ENCODE measurements around the gene LINC00237. TPM values are rescaled to one million over a fixed set of nuclear protein-coding genes. Genes with fewer than 3 reads are reported as not detected.

The LINC00237 gene
- total RNA-seq, 1 donor from 2014 or later: not detected

- H3K27ac Mint-ChIP-seq: no peak overlapping the region
- CTCF ChIA-PET: no interaction called here
- H3K9me3 Mint-ChIP-seq: no peaks in the 10 kb centered on the region
- ATAC-seq (ENCODE audit: low read depth): no peak
- peaks cover 37% of the 10 kb centered on the region for H3K27me3 Mint-ChIP-seq
- no peak for DNase-seq
- no peaks in the 10 kb centered on the region for H3K36me3 Mint-ChIP-seq (ENCODE audit: low read depth)
- no peak overlapping the region for H3K4me3 Mint-ChIP-seq
- H3K4me1 Mint-ChIP-seq: no peaks in the 10 kb centered on the region
- intact Hi-C loops (cut with micrococcal nuclease): no loop called here
- POLR2A ChIA-PET: no interaction called here
- no peak for TF ChIP-seq CTCF (IDR thresholded peaks at IDR 0.05)
These were observed 30.1 kb downstream of the LINC00237 start for GRCh38 chr20:21076073-21076472.

DNA sequence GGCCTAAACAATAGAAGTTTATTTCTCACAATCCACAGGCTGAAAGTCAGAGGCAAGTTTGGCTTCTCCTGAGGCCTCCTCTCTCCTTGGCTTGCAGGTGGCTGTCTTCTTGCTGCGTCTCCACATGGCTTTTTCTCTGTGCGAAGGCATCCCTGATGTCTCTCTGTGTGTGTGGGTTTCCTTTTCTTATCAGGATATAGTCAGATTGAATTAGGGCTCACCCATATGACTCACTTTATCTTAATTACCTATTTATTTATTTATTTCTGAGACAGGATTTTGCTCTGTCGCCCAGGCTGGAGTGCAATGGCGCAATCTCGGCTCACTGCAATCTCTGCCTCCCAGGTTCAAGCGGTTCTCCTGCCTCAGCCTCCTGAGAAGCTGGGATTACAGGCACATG is 30.7 kb downstream of the LINC00237 start:
- Mint-ChIP-seq H3K27me3 (peaks cover 35% of the 10 kb centered on the region), H3K4me1 (no peaks in the 10 kb centered on the region), H3K9me3 (no peaks in the 10 kb centered on the region), H3K4me3 (no peak overlapping the region), H3K36me3 (ENCODE audit: low read depth) (no peaks in the 10 kb centered on the region), H3K27ac (no peak overlapping the region)
- no peak for ATAC-seq (ENCODE audit: low read depth)
- intact Hi-C loops (cut with micrococcal nuclease): no loop called here
- TF ChIP-seq CTCF (IDR thresholded peaks at IDR 0.05): no peak
- ChIA-PET POLR2A (no interaction called here), CTCF (no interaction called here)
- no peak for DNase-seq

GRCh38 chr20:21074605-21075336 is 31.4 kb downstream of the LINC00237 start:
- H3K4me3 Mint-ChIP-seq: no peak overlapping the region
- intact Hi-C loops (cut with micrococcal nuclease): no loop called here
- H3K36me3 Mint-ChIP-seq (ENCODE audit: low read depth): no peaks in the 10 kb centered on the region
- ATAC-seq (ENCODE audit: low read depth) (no peak), DNase-seq (no peak)
- no peaks in the 10 kb centered on the region for H3K4me1 Mint-ChIP-seq
- ChIA-PET CTCF (no interaction called here), POLR2A (no interaction called here)
- TF ChIP-seq CTCF (IDR thresholded peaks at IDR 0.05): no peak
- H3K9me3 Mint-ChIP-seq: no peaks in the 10 kb centered on the region
- no peak overlapping the region for H3K27ac Mint-ChIP-seq
- H3K27me3 Mint-ChIP-seq: peaks cover 33% of the 10 kb centered on the region

- POLR2A ChIA-PET: no interaction called here
- CTCF ChIA-PET: no interaction called here
- no peak for ATAC-seq (ENCODE audit: low read depth)
- Mint-ChIP-seq H3K4me1 (no peaks in the 10 kb centered on the region), H3K27me3 (peaks cover 21% of the 10 kb centered on the region), H3K27ac (no peak overlapping the region), H3K9me3 (no peaks in the 10 kb centered on the region), H3K36me3 (ENCODE audit: low read depth) (no peaks in the 10 kb centered on the region), H3K4me3 (no peak overlapping the region)
- intact Hi-C loops (cut with micrococcal nuclease): no loop called here
- no peak for TF ChIP-seq CTCF (IDR thresholded peaks at IDR 0.05)
- no peak for DNase-seq
These were observed 38.9 kb downstream of the LINC00237 start for GRCh38 chr20:21067255-21067654.

DNA sequence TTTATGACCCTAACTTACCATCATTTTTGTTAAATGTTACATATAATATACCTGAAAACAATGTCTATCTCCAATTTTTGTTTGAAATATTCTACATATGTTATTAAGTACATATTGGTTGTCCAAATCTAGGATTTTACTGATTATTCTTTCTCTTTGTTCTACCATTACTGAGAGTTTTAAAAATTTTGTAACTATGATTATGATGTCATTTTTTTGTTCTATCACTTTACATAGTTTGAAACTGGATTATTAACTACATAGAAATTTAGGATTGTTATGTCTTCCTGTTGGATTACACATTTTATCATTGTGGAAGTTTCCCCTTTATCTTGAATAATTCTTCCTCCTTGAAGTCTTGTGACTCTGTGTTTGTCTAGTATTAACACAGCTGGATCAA is 41.2 kb downstream of the LINC00237 start:
- DNase-seq: no peak
- POLR2A ChIA-PET: no interaction called here
- peaks cover 25% of the 10 kb centered on the region for H3K27me3 Mint-ChIP-seq
- H3K27ac Mint-ChIP-seq: no peak overlapping the region
- ATAC-seq (ENCODE audit: low read depth): no peak
- no peak overlapping the region for H3K4me3 Mint-ChIP-seq
- no peak for TF ChIP-seq CTCF (IDR thresholded peaks at IDR 0.05)
- CTCF ChIA-PET: no interaction called here
- H3K36me3 Mint-ChIP-seq (ENCODE audit: low read depth): no peaks in the 10 kb centered on the region
- intact Hi-C loops (cut with micrococcal nuclease): no loop called here
- H3K4me1 Mint-ChIP-seq: no peaks in the 10 kb centered on the region
- no peaks in the 10 kb centered on the region for H3K9me3 Mint-ChIP-seq

Data from activated B cell treated with CpG ODN at 0.5 μM for 24 hours (primary cell).